ENCODE data around the gene GPATCH8.
"Not testable (repeated sequence)": the region's sequence is repeated elsewhere in the genome, so short reads cannot be mapped to it uniquely, and the experiment has no call there.

DNA sequence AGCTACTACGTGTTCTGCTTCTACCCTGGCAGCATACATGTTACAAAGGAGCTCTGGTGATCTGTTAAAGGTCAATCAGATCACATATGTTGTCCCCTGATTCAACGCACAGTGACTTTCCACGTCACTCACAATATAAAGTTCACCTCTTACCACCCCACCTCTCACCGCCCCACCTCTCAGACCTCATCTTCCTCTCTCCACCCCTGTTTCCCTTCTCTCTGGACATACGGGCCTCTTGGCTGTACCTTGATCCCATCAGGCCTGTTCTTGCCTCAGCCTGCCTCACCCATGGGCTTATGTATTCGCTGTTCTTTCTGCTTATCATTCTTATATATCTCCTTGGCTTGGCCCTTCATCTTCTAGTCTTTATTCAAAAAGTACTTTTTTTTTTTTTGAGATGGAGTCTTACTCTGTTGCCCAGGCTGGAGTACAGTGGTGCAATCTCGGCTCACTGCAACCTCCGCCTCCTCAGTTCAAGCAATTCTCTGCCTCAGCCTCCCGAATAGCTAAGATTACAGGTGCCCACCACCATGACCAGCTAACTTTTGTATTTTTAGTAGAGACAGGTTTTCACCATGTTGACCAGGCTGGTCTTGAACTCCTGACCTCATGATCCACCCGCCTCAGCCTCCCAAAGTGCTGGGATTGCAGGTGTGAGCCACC, 3.9 kb upstream of the GPATCH8 start:
- TF ChIP-seq, protein P1, sequence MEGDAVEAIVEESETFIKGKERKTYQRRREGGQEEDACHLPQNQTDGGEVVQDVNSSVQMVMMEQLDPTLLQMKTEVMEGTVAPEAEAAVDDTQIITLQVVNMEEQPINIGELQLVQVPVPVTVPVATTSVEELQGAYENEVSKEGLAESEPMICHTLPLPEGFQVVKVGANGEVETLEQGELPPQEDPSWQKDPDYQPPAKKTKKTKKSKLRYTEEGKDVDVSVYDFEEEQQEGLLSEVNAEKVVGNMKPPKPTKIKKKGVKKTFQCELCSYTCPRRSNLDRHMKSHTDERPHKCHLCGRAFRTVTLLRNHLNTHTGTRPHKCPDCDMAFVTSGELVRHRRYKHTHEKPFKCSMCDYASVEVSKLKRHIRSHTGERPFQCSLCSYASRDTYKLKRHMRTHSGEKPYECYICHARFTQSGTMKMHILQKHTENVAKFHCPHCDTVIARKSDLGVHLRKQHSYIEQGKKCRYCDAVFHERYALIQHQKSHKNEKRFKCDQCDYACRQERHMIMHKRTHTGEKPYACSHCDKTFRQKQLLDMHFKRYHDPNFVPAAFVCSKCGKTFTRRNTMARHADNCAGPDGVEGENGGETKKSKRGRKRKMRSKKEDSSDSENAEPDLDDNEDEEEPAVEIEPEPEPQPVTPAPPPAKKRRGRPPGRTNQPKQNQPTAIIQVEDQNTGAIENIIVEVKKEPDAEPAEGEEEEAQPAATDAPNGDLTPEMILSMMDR (IDR thresholded peaks at IDR 0.05; ENCODE audit: poor library complexity, severe bottlenecking), result not testable (repeated sequence)
- not testable (repeated sequence) for TF ChIP-seq POLR2AphosphoS5 (IDR thresholded peaks at IDR 0.05)
- TF ChIP-seq, protein P2, sequence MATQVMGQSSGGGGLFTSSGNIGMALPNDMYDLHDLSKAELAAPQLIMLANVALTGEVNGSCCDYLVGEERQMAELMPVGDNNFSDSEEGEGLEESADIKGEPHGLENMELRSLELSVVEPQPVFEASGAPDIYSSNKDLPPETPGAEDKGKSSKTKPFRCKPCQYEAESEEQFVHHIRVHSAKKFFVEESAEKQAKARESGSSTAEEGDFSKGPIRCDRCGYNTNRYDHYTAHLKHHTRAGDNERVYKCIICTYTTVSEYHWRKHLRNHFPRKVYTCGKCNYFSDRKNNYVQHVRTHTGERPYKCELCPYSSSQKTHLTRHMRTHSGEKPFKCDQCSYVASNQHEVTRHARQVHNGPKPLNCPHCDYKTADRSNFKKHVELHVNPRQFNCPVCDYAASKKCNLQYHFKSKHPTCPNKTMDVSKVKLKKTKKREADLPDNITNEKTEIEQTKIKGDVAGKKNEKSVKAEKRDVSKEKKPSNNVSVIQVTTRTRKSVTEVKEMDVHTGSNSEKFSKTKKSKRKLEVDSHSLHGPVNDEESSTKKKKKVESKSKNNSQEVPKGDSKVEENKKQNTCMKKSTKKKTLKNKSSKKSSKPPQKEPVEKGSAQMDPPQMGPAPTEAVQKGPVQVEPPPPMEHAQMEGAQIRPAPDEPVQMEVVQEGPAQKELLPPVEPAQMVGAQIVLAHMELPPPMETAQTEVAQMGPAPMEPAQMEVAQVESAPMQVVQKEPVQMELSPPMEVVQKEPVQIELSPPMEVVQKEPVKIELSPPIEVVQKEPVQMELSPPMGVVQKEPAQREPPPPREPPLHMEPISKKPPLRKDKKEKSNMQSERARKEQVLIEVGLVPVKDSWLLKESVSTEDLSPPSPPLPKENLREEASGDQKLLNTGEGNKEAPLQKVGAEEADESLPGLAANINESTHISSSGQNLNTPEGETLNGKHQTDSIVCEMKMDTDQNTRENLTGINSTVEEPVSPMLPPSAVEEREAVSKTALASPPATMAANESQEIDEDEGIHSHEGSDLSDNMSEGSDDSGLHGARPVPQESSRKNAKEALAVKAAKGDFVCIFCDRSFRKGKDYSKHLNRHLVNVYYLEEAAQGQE (IDR thresholded peaks at IDR 0.05; ENCODE audit: borderline replicate concordance), result not testable (repeated sequence)

All from neural cell (in vitro differentiated cells).